HepG2 (cell line): ENCODE data around the gene FSIP1. TPM values are rescaled to one million over a fixed set of nuclear protein-coding genes. Genes with fewer than 3 reads are reported as not detected.

Source experiments
- HMGXB4 ChIP-seq, 2 experiments: sonication (generic) in 1 of 2; formaldehyde crosslinking in 1 of 2; IDR thresholded peaks; 2 replicates each; pipeline versions ENCODE4 v1.4.0 to v1.6.1; 2018 to 2020; ENCODE audit warnings: missing genetic modification reagents in 2 of 2, borderline replicate concordance in 1 of 2, low read depth in 1 of 2, mild to moderate bottlenecking in 1 of 2, missing biosample characterization in 1 of 2
- SMC3 ChIP-seq: IDR thresholded peaks from 2 replicates; pipeline ENCODE4 v1.6.1; 2011; ENCODE audit warnings: low read length, improper control_type of control experiment
- ZNF691 ChIP-seq: sonication (generic); formaldehyde crosslinking; IDR thresholded peaks from 2 replicates; pipeline ENCODE4 v1.4.0; 2020; ENCODE audit warnings: missing genetic modification reagents, low read depth, mild to moderate bottlenecking, borderline replicate concordance
- polyA plus RNA-seq, 8 experiments: library from polyadenylated mRNA; depleted of rRNA in 3 of 8; stranded (reverse) in 7 of 8; unstranded in 1 of 8; fragments of >200 nt; fragmentation: Illumina TruSeq in 4 of 8; extraction: Trizol in 4 of 8; gene quantifications; 2 replicates each; pipeline versions ENCODE4 v1.2.1 to v1.2.3, GENCODE V29; 2011 to 2016; ENCODE audit warnings: low read depth in 4 of 8, missing spikeins in 1 of 8, mixed read lengths in 1 of 8; ENCODE audit not compliant: insufficient read depth in 1 of 8
- total RNA-seq, 5 experiments: library from RNA; depleted of rRNA; stranded (reverse); fragments of >200 nt; fragmentation: Illumina TruSeq; extraction: Trizol; gene quantifications; 2 replicates each; pipeline ENCODE4 v1.2.3, GENCODE V29; 2016; ENCODE audit warnings: low read depth in 1 of 5
- TF ChIP-seq, protein P1 (sequence below): sonication (generic); formaldehyde crosslinking; IDR thresholded peaks from 2 replicates; pipeline ENCODE4 v1.5.1; 2020; ENCODE audit warnings: mild to moderate bottlenecking, missing genetic modification reagents, moderate library complexity

FSIP1 gene
- total and polyA plus RNA-seq, 2 of the 13 experiments (the other 11 are each of a cell fraction or from before 2014, with no cell fraction given), result 0.18 TPM; not detected in 1

- peak in 1 of 2 experiments; percentile 72; a peak in 1 of 4 replicates for TF ChIP-seq HMGXB4 (CRISPR knock-in tag; IDR thresholded peaks at IDR 0.05; ENCODE audit: borderline replicate concordance in 1 of 2, low read depth in 1 of 2)
- no peak for TF ChIP-seq ZNF691 (CRISPR knock-in tag)
- TF ChIP-seq, protein P1, sequence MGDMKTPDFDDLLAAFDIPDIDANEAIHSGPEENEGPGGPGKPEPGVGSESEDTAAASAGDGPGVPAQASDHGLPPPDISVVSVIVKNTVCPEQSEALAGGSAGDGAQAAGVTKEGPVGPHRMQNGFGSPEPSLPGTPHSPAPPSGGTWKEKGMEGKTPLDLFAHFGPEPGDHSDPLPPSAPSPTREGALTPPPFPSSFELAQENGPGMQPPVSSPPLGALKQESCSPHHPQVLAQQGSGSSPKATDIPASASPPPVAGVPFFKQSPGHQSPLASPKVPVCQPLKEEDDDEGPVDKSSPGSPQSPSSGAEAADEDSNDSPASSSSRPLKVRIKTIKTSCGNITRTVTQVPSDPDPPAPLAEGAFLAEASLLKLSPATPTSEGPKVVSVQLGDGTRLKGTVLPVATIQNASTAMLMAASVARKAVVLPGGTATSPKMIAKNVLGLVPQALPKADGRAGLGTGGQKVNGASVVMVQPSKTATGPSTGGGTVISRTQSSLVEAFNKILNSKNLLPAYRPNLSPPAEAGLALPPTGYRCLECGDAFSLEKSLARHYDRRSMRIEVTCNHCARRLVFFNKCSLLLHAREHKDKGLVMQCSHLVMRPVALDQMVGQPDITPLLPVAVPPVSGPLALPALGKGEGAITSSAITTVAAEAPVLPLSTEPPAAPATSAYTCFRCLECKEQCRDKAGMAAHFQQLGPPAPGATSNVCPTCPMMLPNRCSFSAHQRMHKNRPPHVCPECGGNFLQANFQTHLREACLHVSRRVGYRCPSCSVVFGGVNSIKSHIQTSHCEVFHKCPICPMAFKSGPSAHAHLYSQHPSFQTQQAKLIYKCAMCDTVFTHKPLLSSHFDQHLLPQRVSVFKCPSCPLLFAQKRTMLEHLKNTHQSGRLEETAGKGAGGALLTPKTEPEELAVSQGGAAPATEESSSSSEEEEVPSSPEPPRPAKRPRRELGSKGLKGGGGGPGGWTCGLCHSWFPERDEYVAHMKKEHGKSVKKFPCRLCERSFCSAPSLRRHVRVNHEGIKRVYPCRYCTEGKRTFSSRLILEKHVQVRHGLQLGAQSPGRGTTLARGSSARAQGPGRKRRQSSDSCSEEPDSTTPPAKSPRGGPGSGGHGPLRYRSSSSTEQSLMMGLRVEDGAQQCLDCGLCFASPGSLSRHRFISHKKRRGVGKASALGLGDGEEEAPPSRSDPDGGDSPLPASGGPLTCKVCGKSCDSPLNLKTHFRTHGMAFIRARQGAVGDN (CRISPR knock-in tag), result peak; percentile 68; the same call in 1 of the 2 replicates
- peak; percentile 58; the same call in 1 of the 2 replicates for TF ChIP-seq SMC3
These were observed 202.5 kb downstream of the FSIP1 start (continued) for GRCh38 chr15:39580117-39580484.
